SK-N-SH treated with all-trans-retinoic acid at 6 μM for 48 hours (cell line): ENCODE results near the gene SORCS2.

ENCODE experiments used
- ATAC-seq: fragments of 200-7000 bp; cut with Tn5 transposase; 3 replicates; pipeline ENCODE4 v1.9.1; 2020; ENCODE audit warnings: mild to moderate bottlenecking, moderate library complexity
- ARNTL ChIP-seq: fragments of 450-650 bp; formaldehyde crosslinking; IDR thresholded peaks from 2 replicates; pipeline ENCODE4 v1.5.0; 2020; ENCODE audit warnings: low read depth, mild to moderate bottlenecking, moderate library complexity, borderline replicate concordance
- BACH2 ChIP-seq: fragments of 250-450 bp; sonication (Bioruptor Pico); IDR thresholded peaks from 2 replicates; pipeline ENCODE4 v1.9.0; 2021; ENCODE audit warnings: mild to moderate bottlenecking, borderline replicate concordance
- CSDC2 ChIP-seq: fragments of 250-450 bp; sonication (Bioruptor Pico); IDR thresholded peaks from 2 replicates; pipeline ENCODE4 v1.5.0; 2020; ENCODE audit warnings: mild to moderate bottlenecking, moderate library complexity
- CSRNP3 ChIP-seq: fragments of 250-450 bp; sonication (Bioruptor Pico); IDR thresholded peaks from 2 replicates; pipeline ENCODE4 v1.5.1; 2021; ENCODE audit warnings: mild to moderate bottlenecking, moderate library complexity
- ESRRG ChIP-seq: fragments of 250-450 bp; sonication (Bioruptor Pico); IDR thresholded peaks from 2 replicates; pipeline ENCODE4 v1.6.1; 2021; ENCODE audit warnings: mild to moderate bottlenecking
- GLIS3 ChIP-seq: fragments of 250-450 bp; sonication (Bioruptor Pico); IDR thresholded peaks from 2 replicates; pipeline ENCODE4 v1.5.0; 2020; ENCODE audit warnings: mild to moderate bottlenecking, moderate library complexity
- ISL1 ChIP-seq: fragments of 250-450 bp; sonication (Bioruptor Pico); IDR thresholded peaks from 2 replicates; pipeline ENCODE4 v2.1.2; 2022; ENCODE audit warnings: mild to moderate bottlenecking, moderate library complexity
- OSR1 ChIP-seq: fragments of 250-450 bp; sonication (Bioruptor Pico); IDR thresholded peaks from 2 replicates; pipeline ENCODE4 v1.8.0; 2022; ENCODE audit warnings: moderate library complexity, mild to moderate bottlenecking, inconsistent platforms
- POU6F1 ChIP-seq: fragments of 250-450 bp; sonication (Bioruptor Pico); IDR thresholded peaks from 2 replicates; pipeline ENCODE4 v1.8.0; 2021; ENCODE audit warnings: low read depth, mild to moderate bottlenecking, moderate library complexity, borderline replicate concordance
- PPARA ChIP-seq: fragments of 250-450 bp; sonication (Bioruptor Pico); IDR thresholded peaks from 2 replicates; pipeline ENCODE4 v1.5.0; 2020; ENCODE audit warnings: mild to moderate bottlenecking, borderline replicate concordance
- RARB ChIP-seq: fragments of 250-450 bp; sonication (Bioruptor Pico); IDR thresholded peaks from 2 replicates; pipeline ENCODE4 v1.8.0; 2021; ENCODE audit warnings: mild to moderate bottlenecking, moderate library complexity
- SNAI2 ChIP-seq: fragments of 250-450 bp; sonication (Bioruptor Pico); IDR thresholded peaks from 2 replicates; pipeline ENCODE4 v1.5.0; 2020; ENCODE audit warnings: mild to moderate bottlenecking, moderate library complexity
- TCF4 ChIP-seq: fragments of 250-450 bp; sonication (Bioruptor Pico); IDR thresholded peaks from 2 replicates; pipeline ENCODE4 v1.8.0; 2021; ENCODE audit warnings: mild to moderate bottlenecking, moderate library complexity, borderline replicate concordance
- TOX ChIP-seq: fragments of 250-450 bp; sonication (Bioruptor Pico); IDR thresholded peaks from 2 replicates; pipeline ENCODE4 v1.8.0; 2021; ENCODE audit warnings: mild to moderate bottlenecking, moderate library complexity, borderline replicate concordance
- ZC3H10 ChIP-seq: fragments of 250-450 bp; sonication (Bioruptor Pico); IDR thresholded peaks from 2 replicates; pipeline ENCODE4 v1.5.1; 2021; ENCODE audit warnings: mild to moderate bottlenecking, moderate library complexity
- ZFP3 ChIP-seq: fragments of 250-450 bp; sonication (Bioruptor Pico); IDR thresholded peaks from 2 replicates; pipeline ENCODE4 v1.5.0; 2020; ENCODE audit warnings: mild to moderate bottlenecking, moderate library complexity
- ZFP30 ChIP-seq: fragments of 450-650 bp; formaldehyde crosslinking; IDR thresholded peaks from 2 replicates; pipeline ENCODE4 v1.5.0; 2022; ENCODE audit warnings: mild to moderate bottlenecking, moderate library complexity
- ZNF565 ChIP-seq: fragments of 450-650 bp; formaldehyde crosslinking; conservative IDR thresholded peaks from 2 replicates; pipeline ENCODE4 v1.5.0; 2020; ENCODE audit warnings: low read depth, mild to moderate bottlenecking, moderate library complexity
- ZNF70 ChIP-seq: fragments of 450-650 bp; formaldehyde crosslinking; IDR thresholded peaks from 2 replicates; pipeline ENCODE4 v1.5.0; 2020; ENCODE audit warnings: mild to moderate bottlenecking, moderate library complexity
- ZNF8 ChIP-seq: fragments of 450-650 bp; formaldehyde crosslinking; IDR thresholded peaks from 2 replicates; pipeline ENCODE4 v1.5.0; 2020; ENCODE audit warnings: mild to moderate bottlenecking, moderate library complexity
- TF ChIP-seq, protein P1 (sequence below): fragments of 250-450 bp; sonication (Bioruptor Pico); IDR thresholded peaks from 2 replicates; pipeline ENCODE4 v1.5.1; 2020; ENCODE audit warnings: low read depth, mild to moderate bottlenecking, moderate library complexity
- TF ChIP-seq, protein P2 (sequence below): fragments of 250-450 bp; sonication (Bioruptor Pico); IDR thresholded peaks from 2 replicates; pipeline ENCODE4 v1.5.0; 2020; ENCODE audit warnings: mild to moderate bottlenecking, moderate library complexity

Gene SORCS2

GRCh38 chr4:7410446-7410845 lies 218.1 kb downstream of the SORCS2 start:
- no peak for ATAC-seq
- TF ChIP-seq, protein P1, sequence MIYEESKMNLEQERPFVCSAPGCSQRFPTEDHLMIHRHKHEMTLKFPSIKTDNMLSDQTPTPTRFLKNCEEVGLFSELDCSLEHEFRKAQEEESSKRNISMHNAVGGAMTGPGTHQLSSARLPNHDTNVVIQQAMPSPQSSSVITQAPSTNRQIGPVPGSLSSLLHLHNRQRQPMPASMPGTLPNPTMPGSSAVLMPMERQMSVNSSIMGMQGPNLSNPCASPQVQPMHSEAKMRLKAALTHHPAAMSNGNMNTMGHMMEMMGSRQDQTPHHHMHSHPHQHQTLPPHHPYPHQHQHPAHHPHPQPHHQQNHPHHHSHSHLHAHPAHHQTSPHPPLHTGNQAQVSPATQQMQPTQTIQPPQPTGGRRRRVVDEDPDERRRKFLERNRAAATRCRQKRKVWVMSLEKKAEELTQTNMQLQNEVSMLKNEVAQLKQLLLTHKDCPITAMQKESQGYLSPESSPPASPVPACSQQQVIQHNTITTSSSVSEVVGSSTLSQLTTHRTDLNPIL (CRISPR knock-in tag), result no peak
- TF ChIP-seq TCF4 (CRISPR knock-in tag) (no peak), ZFP30 (CRISPR knock-in tag) (no peak), ZNF70 (CRISPR knock-in tag) (no peak), PPARA (CRISPR knock-in tag) (no peak), GLIS3 (CRISPR knock-in tag) (no peak), RARB (no peak)
- TF ChIP-seq, protein P2, sequence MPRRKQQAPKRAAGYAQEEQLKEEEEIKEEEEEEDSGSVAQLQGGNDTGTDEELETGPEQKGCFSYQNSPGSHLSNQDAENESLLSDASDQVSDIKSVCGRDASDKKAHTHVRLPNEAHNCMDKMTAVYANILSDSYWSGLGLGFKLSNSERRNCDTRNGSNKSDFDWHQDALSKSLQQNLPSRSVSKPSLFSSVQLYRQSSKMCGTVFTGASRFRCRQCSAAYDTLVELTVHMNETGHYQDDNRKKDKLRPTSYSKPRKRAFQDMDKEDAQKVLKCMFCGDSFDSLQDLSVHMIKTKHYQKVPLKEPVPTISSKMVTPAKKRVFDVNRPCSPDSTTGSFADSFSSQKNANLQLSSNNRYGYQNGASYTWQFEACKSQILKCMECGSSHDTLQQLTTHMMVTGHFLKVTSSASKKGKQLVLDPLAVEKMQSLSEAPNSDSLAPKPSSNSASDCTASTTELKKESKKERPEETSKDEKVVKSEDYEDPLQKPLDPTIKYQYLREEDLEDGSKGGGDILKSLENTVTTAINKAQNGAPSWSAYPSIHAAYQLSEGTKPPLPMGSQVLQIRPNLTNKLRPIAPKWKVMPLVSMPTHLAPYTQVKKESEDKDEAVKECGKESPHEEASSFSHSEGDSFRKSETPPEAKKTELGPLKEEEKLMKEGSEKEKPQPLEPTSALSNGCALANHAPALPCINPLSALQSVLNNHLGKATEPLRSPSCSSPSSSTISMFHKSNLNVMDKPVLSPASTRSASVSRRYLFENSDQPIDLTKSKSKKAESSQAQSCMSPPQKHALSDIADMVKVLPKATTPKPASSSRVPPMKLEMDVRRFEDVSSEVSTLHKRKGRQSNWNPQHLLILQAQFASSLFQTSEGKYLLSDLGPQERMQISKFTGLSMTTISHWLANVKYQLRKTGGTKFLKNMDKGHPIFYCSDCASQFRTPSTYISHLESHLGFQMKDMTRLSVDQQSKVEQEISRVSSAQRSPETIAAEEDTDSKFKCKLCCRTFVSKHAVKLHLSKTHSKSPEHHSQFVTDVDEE (CRISPR knock-in tag), result no peak

- TF ChIP-seq ZC3H10 (CRISPR knock-in tag) (no peak), ZFP30 (CRISPR knock-in tag) (no peak), PPARA (CRISPR knock-in tag) (no peak), OSR1 (CRISPR knock-in tag) (no peak), ISL1 (CRISPR knock-in tag) (no peak), ARNTL (CRISPR knock-in tag) (no peak), GLIS3 (CRISPR knock-in tag) (no peak), ZFP3 (CRISPR knock-in tag) (no peak), CSRNP3 (no peak), ZNF70 (CRISPR knock-in tag) (no peak), POU6F1 (no peak), SNAI2 (CRISPR knock-in tag) (no peak), ZNF565 (CRISPR knock-in tag) (no peak), TOX (no peak), RARB (no peak), ZNF8 (no peak)
- ATAC-seq, result no peak
Measured at GRCh38 chr4:7411491-7411890, 219.2 kb downstream of the SORCS2 start.

DNA sequence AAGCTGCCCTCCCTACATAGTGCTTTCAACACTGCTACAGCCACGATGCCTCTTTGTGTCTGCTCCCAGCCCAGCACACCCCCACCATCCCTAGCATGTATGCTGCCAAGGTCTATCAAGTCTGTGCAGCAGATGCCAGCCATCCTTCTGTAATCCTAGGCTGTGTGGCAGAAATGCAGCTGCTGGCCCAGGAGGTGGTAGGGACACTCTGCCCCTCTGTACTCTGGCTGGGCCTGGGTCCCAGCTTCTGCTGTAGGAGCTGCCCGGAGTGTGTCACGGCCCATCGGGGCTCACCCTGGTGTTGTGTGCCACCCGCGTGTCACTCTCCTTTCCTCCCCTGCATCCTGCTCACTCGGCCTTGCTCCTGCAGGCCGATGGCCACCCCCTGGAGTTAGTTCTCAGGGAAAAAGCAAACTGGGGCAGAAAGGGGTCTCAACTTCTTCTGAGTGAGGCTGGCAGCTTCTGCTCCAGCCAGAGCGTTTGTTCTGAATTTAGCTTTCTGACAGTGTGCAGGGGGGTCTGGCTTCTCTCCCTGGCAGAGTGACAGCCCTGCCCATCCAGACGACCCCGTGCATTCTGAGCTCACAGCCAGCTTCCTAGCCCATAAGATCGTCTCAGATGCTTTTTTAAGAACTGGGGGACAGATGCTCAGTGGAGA lies 219.7 kb downstream of the SORCS2 start:
- TF ChIP-seq ZNF565 (CRISPR knock-in tag), result no peak
- no peak for TF ChIP-seq ESRRG (CRISPR knock-in tag)
- no peak for TF ChIP-seq ZC3H10 (CRISPR knock-in tag)
- no peak for TF ChIP-seq RARB
- no peak for TF ChIP-seq SNAI2 (CRISPR knock-in tag)
- TF ChIP-seq CSDC2 (CRISPR knock-in tag), result no peak
- TF ChIP-seq TOX, result no peak
- no peak for TF ChIP-seq ISL1 (CRISPR knock-in tag)
- no peak for TF ChIP-seq ZNF70 (CRISPR knock-in tag)
- no peak for TF ChIP-seq ARNTL (CRISPR knock-in tag)
- no peak for TF ChIP-seq BACH2 (CRISPR knock-in tag)
- no peak for TF ChIP-seq CSRNP3
- TF ChIP-seq, protein P1 (CRISPR knock-in tag), result no peak
- TF ChIP-seq POU6F1, result no peak
- TF ChIP-seq PPARA (CRISPR knock-in tag), result no peak
- ATAC-seq, result no peak
